CD4-positive, alpha-beta T cell (primary cell): Measurements from ENCODE around the gene MAN2A2. TPM values are rescaled to one million over a fixed set of nuclear protein-coding genes. Genes with fewer than 3 reads are reported as not detected.

ENCODE experiments used
- ATAC-seq: fragments of 200-7000 bp; cut with Tn5 transposase; one replicate; pipeline ENCODE4 v1.10.0; 2022; ENCODE audit warnings: mild to moderate bottlenecking; ENCODE audit not compliant: poor library complexity
- CTCF ChIA-PET: fragments of 350-600 bp; sonication (Branson Sonifier 250); formaldehyde crosslinking; loops from one replicate; lab custom pipeline; 2021; ENCODE audit warnings: antibody characterized with exemption, inconsistent platforms; lab: Charles Lee
- POLR2A ChIA-PET: fragments of 350-600 bp; sonication (Branson Sonifier 250); formaldehyde crosslinking; loops from one replicate; lab custom pipeline; 2021; ENCODE audit warnings: antibody characterized with exemption, inconsistent platforms; lab: Charles Lee
- DNase-seq, 14 experiments: peaks; one replicate each; pipeline ENCODE4 v3.0.0-alpha.2; 2013 to 2020; ENCODE audit warnings: mixed read lengths in 2 of 14
- H3K27ac ChIP-seq, 2 donors: one replicate each; pipeline versions ENCODE4 v1.5.1 to v1.7.0; 2013; ENCODE audit warnings: low read length in 2 of 2, low read depth in 1 of 2, mild to moderate bottlenecking in 1 of 2
- H3K27me3 ChIP-seq, 2 experiments: 1 replicate in 1 of 2; 2 replicates in 1 of 2; pipeline versions ENCODE4 v1.6.1 to v1.7.0; 2013; ENCODE audit warnings: low read length in 2 of 2, control low read depth in 1 of 2, mild to moderate bottlenecking in 1 of 2, moderate library complexity in 1 of 2; ENCODE audit not compliant: insufficient read depth in 2 of 2, control insufficient read depth in 1 of 2
- H3K36me3 ChIP-seq: one replicate; pipeline ENCODE4 v1.6.1; 2013; ENCODE audit warnings: low read length, control low read depth; ENCODE audit not compliant: insufficient read depth
- H3K4me1 ChIP-seq: one replicate; pipeline ENCODE4 v1.6.1; 2013; ENCODE audit warnings: low read length, control low read depth; ENCODE audit not compliant: insufficient read depth
- H3K4me3 ChIP-seq: one replicate; pipeline ENCODE4 v1.5.1; 2013; ENCODE audit warnings: mild to moderate bottlenecking, low read length, moderate library complexity
- H3K9me3 ChIP-seq, 2 experiments: 1 replicate in 1 of 2; 2 replicates in 1 of 2; pipeline versions ENCODE4 v1.6.1 to v1.7.0; 2013; ENCODE audit warnings: low read length in 2 of 2, mild to moderate bottlenecking in 2 of 2, control low read depth in 1 of 2, moderate library complexity in 1 of 2; ENCODE audit not compliant: control insufficient read depth in 1 of 2, insufficient read depth in 1 of 2
- H3K27ac Mint-ChIP-seq: one replicate; pipeline ENCODE4 v1.8.0; 2020; ENCODE audit warnings: mixed read lengths
- H3K27me3 Mint-ChIP-seq: one replicate; pipeline ENCODE4 v1.8.0; 2021; ENCODE audit warnings: mixed read lengths
- H3K36me3 Mint-ChIP-seq: one replicate; pipeline ENCODE4 v1.8.0; 2021; ENCODE audit warnings: low read depth, mixed read lengths
- H3K4me1 Mint-ChIP-seq: one replicate; pipeline ENCODE4 v1.8.0; 2021; ENCODE audit warnings: low read depth, mixed read lengths
- H3K4me3 Mint-ChIP-seq: one replicate; pipeline ENCODE4 v1.8.0; 2020; ENCODE audit warnings: mild to moderate bottlenecking, mixed read lengths
- H3K9me3 Mint-ChIP-seq: one replicate; pipeline ENCODE4 v1.8.0; 2020; ENCODE audit warnings: mixed read lengths
- intact Hi-C, 2 experiments: fragments of 100-400 bp; cut with DNase I in 1 of 2; cut with micrococcal nuclease in 1 of 2; formaldehyde crosslinking; loops; one replicate each; pipeline versions ENCODE4 v1.15.1 to v1.9.0; 2023 to 2025; cut with DNase I, micrococcal nuclease
- total RNA-seq, 174 experiments: library from RNA in 2 of 174; stranded (reverse) in 2 of 174; gene quantifications; one replicate each; pipeline ENCODE4 v1.2.3 and lab custom pipeline; 2021 to 2026
- TF ChIP-seq, protein P1 (sequence below): fragments of 200-600 bp; IDR thresholded peaks from one replicate; pipeline ENCODE4 v1.8.0; 2022; ENCODE audit warnings: antibody characterized with exemption, mild to moderate bottlenecking

Gene MAN2A2
- total RNA-seq, 2 experiments from 2014 or later, result 125 to 128 TPM

DNA sequence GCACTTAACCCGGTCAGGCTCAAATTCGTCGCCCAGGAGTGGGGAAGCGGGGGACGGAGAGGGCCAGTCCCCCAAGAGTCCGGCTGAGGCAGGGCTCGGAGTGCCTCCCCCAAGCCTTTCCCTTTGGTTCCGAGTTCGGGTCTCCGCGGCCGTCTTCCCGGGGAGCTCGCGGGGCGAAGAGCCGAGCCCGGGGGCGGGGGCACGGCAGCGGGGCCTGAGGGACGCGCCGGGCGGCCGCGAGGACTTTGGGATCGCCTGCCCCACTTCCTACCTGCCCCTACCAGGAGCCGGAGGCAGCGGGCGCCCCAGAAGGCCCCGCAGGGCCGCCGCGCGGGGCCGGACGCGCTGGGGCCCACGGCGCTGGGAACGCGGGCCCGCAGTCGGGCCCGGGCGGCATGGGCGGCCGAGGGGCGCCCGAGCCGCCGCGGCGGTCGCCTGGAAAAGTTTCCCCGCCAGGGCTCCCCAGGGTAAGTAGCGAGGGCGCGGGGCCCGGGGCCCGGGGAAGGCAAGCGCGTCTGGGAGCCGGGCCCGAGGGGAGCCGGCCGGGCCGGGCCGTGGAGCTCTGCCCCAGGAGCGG lies 31.9 kb upstream of the MAN2A2 start:
- peaks cover 41% of the 10 kb centered on the region for H3K4me1 Mint-ChIP-seq
- DNase-seq (peak in 7 of 14 experiments; percentile 27 to 73 (median 43)), ATAC-seq (peak; percentile 30)
- no peaks in the 10 kb centered on the region for H3K9me3 Mint-ChIP-seq
- peak overlapping the region; percentile 98 for H3K4me3 Mint-ChIP-seq
- H3K27ac Mint-ChIP-seq, result peak overlapping the region; percentile 89
- H3K27ac ChIP-seq, result no peak overlapping the region
- peak overlapping the region; percentile 67 for H3K4me3 ChIP-seq
- no peaks in the 10 kb centered on the region for H3K9me3 ChIP-seq
- no peaks in the 10 kb centered on the region for H3K27me3 ChIP-seq
- TF ChIP-seq, protein P1, sequence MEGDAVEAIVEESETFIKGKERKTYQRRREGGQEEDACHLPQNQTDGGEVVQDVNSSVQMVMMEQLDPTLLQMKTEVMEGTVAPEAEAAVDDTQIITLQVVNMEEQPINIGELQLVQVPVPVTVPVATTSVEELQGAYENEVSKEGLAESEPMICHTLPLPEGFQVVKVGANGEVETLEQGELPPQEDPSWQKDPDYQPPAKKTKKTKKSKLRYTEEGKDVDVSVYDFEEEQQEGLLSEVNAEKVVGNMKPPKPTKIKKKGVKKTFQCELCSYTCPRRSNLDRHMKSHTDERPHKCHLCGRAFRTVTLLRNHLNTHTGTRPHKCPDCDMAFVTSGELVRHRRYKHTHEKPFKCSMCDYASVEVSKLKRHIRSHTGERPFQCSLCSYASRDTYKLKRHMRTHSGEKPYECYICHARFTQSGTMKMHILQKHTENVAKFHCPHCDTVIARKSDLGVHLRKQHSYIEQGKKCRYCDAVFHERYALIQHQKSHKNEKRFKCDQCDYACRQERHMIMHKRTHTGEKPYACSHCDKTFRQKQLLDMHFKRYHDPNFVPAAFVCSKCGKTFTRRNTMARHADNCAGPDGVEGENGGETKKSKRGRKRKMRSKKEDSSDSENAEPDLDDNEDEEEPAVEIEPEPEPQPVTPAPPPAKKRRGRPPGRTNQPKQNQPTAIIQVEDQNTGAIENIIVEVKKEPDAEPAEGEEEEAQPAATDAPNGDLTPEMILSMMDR, result no peak
- intact Hi-C loops, result loop anchor here (1.0 to 10.0 kb wide), 8 partner anchors 14 to 156 kb away; partner anchors contain the start of genes BLM (in 2 of the 2) and HDDC3 (in 1 of the 2)
- H3K4me1 ChIP-seq, result peaks cover 46% of the 10 kb centered on the region
- ChIA-PET POLR2A (interaction anchor here (1.2 to 2.2 kb wide), 10 partner anchors 12 to 154 kb away, joined by 3 to 16 read pairs (median 6); partner anchors contain the start of genes BLM, FES, HDDC3 and UNC45A), CTCF (interaction anchor here (0.9 to 1.5 kb wide), 4 partner anchors 12 to 61 kb away, joined by 3 to 8 read pairs (median 4); partner anchors contain the start of gene HDDC3)
- peaks cover 18% of the 10 kb centered on the region for H3K36me3 Mint-ChIP-seq
- peaks cover 7% of the 10 kb centered on the region for H3K36me3 ChIP-seq
- H3K27me3 Mint-ChIP-seq, result no peaks in the 10 kb centered on the region

DNA sequence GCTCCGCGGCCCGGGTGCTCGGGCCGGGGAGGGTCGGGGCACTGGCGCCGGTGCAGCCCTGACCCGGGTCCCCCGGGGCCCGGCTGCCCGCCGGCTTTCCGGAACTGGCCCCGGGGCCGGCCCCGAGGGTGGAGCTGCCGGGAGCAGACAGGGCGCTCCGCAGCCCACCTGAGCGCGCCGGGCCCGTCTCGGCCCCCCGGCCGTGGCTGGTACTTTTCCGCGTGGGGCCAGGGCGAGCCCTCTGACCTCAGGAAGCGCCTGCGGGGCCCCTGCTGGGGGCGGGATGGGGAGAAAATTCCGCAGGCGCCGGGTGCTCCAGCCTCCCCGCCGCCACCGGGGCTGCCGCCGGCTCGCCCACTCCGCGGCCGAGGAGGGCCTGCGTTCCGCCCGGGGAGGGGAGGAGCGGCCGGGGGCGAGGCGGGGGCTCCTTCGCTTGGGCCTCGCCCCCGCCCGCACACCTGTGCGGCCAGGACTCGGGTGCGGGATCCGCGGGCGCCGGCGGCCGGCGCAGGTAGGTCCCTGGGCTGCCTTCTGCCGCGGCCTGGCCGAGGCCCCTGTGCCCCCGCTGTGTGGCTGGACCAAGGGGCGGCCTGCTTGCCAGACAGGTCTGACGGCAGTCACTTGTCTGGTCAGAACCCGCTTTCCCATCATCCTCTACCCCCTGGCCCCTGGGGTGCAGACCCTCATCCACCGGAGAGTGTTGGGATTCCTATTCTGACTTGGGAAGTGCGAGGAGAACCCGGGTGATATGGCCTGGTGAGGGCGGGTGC lies 31.2 kb upstream of the MAN2A2 start:
- peak overlapping the region; percentile 90 for H3K27ac Mint-ChIP-seq
- intact Hi-C loops, result loop anchor here (1.0 to 10.0 kb wide), 8 partner anchors 15 to 157 kb away; partner anchors contain the start of genes BLM (in 2 of the 2) and HDDC3 (in 1 of the 2)
- H3K4me1 ChIP-seq, result peaks cover 46% of the 10 kb centered on the region

More for the DNA sequence above, 31.2 kb upstream of the MAN2A2 start:
- H3K27me3 Mint-ChIP-seq, result no peaks in the 10 kb centered on the region
- H3K4me3 Mint-ChIP-seq, result peak overlapping the region; percentile 90
- CTCF ChIA-PET, result interaction anchor here (1.0 to 1.5 kb wide), 3 partner anchors 13 to 60 kb away, joined by 3 to 8 read pairs (median 4); partner anchors contain the start of gene HDDC3
- H3K9me3 Mint-ChIP-seq, result no peaks in the 10 kb centered on the region
- POLR2A ChIA-PET, result interaction anchor here (1.2 to 2.2 kb wide), 10 partner anchors 12 to 155 kb away, joined by 3 to 16 read pairs (median 6); partner anchors contain the start of genes BLM, FES, HDDC3 and UNC45A
- no peaks in the 10 kb centered on the region for H3K27me3 ChIP-seq
- H3K9me3 ChIP-seq, result no peaks in the 10 kb centered on the region
- H3K27ac ChIP-seq, result peak overlapping the region in 1 of 2 donors; percentile 13
- H3K36me3 Mint-ChIP-seq, result peaks cover 25% of the 10 kb centered on the region
- TF ChIP-seq, protein P1, result no peak
- H3K4me3 ChIP-seq, result peak overlapping the region; percentile 67
- peaks cover 41% of the 10 kb centered on the region for H3K4me1 Mint-ChIP-seq
- DNase-seq (peak in 2 of 14 experiments; percentile 24 to 45), ATAC-seq (peak; percentile 32)
- peaks cover 13% of the 10 kb centered on the region for H3K36me3 ChIP-seq
